GM18502 (cell line): ENCODE data around the gene RBM26.
"Not testable (repeated sequence)": the region's sequence is repeated elsewhere in the genome, so short reads cannot be mapped to it uniquely, and the experiment has no call there.

Experiments used
- ATAC-seq: cut with Tn5 transposase; IDR thresholded peaks from one replicate; pipeline ENCODE4 v1.9.1; 2021; ENCODE audit warnings: mild to moderate bottlenecking; ENCODE audit not compliant: unreplicated experiment, poor library complexity

RBM26 gene

DNA sequence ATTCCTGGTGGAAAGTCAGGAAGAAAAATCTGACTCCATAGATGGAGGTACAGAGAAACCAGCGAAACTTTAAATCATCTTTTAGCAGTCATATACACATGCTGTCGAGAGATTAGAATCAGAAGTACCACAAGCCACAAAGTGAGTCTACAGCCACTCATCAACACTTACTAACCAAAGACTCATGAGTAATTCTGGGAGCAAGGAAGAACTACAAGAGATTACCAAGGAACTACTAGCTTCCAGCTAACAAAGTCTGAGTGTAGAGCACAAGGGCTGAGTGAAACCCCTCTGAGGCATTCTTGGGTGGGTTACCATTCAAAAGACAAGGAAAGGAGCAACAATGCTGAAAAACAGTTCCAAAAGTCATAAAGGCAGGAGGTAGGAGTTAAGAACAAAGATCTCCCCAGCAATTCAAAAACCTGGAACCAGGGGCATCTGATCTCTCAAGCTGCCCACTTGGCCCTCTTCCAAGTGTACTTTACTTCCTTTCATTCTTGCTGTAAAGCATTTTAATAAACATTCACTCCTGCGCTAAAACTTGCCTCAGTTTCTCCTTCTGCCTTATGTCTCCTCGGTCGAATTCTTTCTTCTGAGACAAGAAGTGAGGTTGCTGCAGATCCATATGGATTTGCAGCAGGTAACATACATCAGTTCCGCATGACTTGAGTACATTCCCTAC lies 13.0 kb downstream of the RBM26 start:
- ATAC-seq, result peak; percentile 76

DNA sequence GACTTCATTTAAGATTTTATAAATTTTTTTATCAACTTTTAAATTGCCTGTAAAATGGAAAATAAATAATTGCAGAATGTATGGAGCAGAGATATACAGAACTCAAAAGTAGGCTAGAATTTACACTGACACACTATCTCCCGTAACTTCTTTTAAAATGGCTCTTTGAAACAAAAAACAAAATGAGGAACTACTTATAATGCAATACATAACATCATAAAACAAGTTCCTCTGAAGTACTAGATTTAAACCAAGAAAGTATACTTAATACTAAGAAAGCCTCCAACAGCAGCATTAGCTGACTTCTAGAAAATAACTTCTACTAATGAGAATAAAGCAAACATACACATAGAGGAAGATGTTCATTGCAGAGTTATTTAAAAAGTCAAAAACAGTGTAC lies 17.0 kb downstream of the RBM26 start:
- ATAC-seq, result no peak

DNA sequence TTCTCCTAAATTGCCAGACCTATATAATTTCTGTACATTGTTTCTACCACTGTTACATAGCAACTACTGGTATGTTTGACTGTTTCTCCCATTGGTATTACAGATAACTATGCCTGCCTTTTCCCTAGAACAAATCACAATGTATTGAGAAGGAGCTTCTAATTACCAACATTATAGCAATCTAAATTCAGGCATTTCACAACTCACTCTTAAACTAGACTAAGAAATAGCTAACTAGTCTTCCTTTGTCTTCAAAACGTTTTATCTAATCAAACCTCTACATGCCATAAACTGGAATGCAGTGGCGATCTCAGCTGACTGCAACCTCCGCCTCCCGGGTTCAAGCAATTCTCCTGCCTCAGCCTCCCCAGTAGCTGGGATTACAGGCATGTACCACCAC lies 18.2 kb downstream of the RBM26 start:
- no peak for ATAC-seq

DNA sequence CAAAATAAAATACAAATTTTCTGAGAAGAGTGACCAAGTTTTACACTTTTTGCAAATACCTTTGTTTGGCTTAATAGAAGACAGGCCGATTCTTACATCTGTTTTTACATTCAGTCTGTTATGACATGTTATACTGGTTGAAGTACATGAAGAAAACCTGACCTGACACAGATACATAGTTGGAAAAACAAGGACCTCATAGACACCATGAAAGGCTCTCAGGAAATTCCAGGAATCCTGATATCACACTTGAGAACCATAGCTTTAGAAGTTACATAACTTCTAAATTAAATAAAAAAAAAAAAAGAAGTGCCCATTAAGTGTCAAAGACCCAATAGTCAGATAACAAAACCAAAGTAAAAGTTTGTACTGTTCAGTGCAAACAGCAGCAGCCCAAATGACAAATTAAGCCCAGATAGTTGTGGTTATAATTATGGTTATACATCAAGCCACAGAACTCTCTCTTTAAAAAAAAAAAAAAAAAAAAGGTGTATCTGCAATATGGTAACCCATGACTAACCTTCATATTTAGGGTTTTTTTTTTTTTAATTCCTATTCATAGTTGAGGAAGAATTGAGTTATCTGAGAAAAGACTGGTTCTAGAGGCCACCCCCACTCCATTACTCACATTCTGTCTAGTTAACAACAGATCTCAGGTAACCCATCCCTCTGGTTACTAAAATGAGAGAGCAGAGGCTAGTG lies 19.8 kb downstream of the RBM26 start:
- ATAC-seq, result peak; percentile 20

DNA sequence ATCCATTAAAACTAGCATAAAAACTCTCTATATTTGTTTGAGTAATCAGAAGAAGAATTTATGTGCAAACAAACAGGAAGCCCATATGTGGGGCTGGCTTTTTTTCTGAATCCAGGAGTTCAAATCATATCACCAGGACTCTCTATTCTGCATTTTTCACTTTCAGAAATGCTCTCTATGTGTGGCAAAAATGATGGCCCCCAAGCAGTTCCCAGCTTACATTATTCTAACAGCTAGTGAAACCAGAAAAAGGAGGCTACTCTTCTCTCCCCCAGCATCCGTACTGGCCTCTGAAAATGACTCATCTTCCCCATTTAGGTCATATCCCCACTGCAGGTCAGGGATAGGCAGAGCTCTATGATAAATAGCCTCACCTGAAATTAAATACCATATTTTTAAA lies 20.4 kb downstream of the RBM26 start:
- peak; percentile 94 for ATAC-seq

DNA sequence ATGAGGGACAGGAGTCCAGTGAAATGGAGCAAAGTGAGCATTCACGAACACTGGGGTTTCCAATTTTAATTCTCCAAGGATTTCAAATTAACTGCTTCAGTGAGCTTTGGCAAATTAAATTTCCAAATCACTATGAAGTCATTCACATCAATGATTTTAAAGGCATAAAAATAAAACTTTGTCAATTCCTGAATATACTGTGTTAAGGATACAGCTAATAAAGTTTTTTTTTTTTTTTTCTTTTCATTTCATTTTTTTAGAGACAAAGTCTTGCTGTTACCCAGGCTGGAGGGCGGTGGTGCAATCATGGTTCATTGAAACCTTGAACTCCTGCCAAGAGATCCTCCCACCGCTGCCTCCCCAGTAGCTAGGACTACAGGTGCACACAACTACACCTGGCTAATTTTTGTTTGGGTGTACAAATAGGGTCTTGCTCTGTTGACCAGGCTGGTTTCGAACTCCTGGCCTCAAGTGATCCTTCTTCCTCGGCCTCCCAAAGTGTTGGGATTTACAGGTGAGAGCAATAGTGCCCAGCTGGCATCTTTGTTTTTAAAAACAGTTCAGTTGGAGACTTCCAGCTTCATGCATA lies 21.9 kb downstream of the RBM26 start:
- no peak for ATAC-seq

DNA sequence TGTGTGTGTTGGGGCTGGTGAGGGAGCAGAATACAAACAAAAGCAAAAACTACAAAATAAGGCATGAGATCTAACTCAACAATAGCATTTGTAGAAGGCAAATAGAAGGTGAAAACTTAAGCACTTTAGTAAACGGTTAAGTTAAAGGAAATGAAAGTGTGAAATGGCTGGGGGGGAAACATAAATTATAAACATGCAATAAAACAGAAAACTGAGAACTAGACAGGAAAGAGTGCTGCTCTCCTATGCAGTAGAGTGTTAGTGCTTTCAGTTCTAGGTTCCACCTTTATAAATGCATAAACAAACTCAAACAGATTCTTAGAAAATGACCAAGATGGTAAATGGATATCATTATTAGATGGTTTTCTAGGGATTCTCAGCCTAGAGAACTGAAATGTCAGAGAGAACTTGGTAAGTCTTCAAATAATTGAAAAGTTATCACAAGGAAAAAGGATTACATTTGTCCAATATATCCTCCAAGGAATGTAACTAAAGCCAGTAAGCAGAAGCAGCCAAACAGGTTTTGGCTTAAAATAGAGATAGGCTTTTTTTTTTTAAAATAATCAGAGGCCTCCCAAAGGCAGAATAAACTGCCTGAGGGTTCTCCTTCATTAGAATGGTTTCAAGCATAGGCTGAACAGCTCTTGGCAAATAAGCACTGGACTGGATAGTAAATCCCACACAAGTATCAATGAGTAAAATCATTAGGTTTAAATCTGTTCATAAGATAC lies 23.3 kb downstream of the RBM26 start:
- ATAC-seq, result peak; percentile 39

DNA sequence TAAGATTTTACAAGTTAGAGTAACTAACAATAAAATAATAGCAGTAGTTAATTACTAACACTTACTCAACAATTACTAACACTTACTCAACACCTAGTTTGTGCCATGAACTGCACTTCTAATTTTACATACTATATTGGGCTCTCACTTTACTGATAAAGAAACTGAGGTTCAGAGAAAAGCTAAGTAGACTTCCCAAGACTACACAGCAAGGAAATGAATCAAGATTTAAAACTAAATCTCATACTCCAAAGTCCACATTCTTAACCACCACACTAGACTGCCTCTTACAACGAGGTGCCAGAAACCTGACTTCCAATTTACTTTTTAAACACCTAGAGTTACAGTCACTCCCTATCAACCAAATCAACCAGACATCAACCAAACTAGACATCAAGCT lies 25.1 kb downstream of the RBM26 start:
- no peak for ATAC-seq

DNA sequence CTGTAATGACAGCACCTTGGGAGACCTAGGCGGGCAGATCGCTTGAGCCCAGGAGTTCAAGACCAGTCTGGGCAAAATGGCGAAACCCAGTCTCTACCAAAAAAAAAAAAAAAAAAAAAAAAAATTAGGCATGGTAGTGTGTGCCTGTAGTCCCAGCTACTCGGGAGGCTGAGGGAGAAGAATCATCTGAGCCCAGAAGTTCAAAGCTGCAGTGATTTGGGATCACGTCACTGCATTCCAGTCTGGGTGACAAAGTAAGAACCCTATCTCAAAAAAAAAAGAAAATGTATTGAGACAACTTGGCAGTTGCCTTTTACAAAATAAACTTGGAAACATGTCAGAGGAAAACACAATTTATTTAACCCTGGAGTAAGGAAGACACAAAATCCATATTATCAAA lies 26.8 kb downstream of the RBM26 start:
- ATAC-seq, result no peak

DNA sequence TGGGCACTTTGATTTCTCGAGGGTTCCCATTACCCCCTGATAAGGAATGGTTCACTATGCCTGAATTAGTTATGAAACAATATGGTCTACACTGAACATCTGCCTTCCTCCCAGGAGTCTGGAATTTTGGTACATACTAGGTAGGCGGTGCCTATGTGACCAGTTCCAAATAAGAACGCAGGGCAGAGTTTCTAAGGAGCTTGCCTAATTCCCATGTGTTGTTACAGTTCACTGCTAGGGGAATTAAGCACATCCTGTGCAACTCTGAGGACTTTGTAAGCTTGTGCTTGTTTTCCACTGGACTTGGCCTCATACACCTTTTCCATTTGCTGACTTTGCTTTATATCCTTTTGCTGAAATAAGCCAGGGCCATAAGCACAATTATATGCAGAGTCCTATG lies 29.2 kb downstream of the RBM26 start:
- ATAC-seq, result no peak

DNA sequence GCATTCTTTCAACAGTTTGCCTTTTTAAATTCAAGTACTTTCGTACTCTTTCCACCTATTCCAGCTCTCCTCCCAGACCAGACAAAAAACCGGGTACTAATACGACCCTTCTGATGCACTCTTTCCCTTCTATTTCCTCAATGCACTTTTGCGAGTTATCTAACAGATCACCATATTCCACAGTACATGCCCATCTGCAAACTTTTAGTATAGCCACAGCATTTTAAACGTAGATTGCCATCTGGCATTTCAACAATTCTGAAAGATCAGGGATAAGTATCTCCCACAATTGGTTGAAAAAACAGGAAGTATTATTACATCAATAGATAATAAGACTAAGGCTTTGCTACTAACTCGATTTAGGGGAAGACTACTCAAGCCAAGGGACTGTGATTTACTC lies 31.5 kb downstream of the RBM26 start:
- ATAC-seq, result no peak

DNA sequence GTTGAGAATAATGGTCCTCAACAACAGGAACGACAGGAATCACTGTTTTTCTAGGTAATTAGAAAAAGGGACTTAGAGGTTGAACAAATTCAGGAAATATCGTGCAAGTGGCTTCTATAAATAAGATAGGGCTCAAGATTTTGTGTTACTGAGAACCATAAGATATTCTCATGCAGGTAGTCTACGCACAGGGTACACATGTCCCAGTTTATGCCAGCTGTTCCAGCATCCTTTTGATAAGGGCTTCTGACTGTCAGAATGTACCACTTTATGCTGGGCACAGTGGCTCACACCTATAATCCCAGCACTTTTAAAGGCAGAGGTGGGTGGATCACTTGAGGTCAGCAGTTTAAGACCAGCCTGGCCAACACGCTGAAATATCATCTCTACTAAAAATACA lies 32.1 kb downstream of the RBM26 start:
- ATAC-seq, result no peak

DNA sequence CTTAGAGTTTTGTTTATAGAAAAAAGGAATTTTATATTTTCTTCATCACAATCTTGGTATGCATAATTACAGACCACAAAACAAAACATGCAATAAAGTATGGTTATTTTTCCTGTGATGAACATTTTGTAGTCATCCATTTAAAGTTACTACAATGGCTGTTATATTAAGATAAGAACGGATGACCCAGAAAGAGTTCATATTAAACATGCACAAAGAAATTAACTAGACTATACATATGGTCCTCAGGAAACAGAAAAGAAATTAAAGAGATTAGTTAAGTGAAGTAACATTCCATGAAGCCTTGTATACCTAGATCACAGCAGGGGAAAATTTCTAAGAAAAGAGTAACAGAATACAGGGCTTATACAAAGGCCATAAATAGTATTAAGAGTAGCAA lies 36.8 kb downstream of the RBM26 start:
- no peak for ATAC-seq

DNA sequence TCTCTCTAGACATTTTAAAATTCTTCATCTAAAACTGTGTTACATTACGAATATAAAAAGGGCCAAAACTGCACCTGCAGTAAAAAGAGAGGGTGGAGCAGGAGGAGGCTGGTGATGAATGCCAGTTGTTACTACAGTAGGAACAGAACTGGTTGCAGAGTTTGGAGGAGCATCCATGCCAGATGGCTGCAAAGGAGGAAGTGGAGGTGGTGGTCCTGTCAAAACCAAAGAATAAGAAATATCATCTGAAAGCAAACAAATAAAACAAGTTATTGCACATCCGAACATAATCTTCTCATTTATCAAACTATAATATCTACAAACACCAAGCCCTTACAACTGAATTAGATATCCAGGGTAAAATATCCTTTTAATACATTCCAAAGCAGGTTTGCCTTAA lies 40.1 kb downstream of the RBM26 start:
- ATAC-seq, result no peak

DNA sequence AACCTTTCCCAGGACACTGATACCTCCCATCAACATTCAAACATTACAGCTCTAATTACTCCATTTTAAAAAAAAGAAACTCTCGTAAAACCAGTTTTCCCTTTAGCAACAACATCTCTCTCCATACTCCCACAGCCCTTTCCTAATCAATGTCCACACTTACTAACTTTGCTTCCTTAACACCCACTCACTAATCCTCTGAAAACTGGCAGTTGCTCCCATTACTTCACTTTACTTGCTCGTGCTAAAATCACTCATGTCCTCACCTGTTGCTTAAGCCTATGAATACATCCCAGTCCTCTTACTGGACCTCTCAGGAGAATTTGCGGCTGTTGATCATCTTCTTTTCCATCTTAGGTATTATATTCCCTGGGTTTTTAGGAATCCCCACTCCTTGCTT lies 44.8 kb downstream of the RBM26 start:
- no peak for ATAC-seq

DNA sequence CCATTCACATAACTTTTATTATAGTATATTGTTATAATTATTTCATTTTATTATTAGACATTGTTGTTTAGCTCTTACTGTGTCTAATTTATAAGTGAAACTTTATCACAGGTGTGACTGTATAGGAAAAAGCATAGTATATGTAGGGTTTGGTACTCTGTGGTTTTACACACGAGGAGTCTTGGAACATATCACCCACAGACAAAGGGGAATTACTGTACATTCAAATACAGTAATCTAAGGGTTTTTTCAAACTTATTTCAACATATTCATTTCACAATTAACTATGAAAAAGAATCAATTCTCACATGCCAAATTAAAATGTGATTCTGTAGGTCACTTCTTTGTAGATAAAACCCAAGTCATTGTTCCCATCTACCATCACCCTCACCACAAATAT lies 46.0 kb downstream of the RBM26 start:
- ATAC-seq, result peak; percentile 81

DNA sequence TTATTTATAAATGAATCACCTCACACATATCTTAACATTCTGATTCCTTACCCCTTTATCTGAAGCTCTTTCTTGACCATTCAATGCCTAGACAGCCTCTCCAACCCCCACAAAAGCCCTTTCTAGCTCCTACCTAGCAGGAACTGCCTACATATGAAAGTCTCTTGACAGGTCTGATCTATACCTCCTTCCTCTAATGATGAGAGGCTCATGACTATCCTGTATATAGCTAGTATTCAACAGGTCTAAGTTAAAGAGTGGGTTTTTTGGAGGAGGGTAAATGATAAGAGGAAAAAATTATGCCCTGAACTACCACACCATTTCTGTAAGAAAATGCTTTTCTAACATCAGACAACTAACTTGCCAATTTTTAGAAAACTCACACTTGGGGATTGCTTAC lies 47.0 kb downstream of the RBM26 start:
- ATAC-seq, result no peak

DNA sequence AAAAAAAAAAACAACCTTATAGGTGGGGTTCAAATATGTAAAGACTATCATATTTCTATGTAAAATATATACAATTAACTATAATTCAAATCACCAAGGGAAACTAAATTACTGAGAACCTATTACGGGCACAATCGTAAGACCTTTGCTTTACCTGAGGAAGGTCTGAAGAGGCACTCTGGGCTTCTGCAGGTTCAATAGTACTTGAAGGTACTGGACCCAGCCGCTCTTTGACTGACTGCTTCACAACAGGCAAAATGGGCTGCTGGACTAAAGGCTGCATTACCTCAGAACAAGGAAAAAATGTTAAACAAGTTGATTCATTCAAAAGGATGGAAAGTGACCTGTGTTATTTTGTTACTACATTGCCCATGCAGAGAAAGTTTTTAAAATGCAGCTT lies 51.8 kb downstream of the RBM26 start:
- ATAC-seq, result no peak

DNA sequence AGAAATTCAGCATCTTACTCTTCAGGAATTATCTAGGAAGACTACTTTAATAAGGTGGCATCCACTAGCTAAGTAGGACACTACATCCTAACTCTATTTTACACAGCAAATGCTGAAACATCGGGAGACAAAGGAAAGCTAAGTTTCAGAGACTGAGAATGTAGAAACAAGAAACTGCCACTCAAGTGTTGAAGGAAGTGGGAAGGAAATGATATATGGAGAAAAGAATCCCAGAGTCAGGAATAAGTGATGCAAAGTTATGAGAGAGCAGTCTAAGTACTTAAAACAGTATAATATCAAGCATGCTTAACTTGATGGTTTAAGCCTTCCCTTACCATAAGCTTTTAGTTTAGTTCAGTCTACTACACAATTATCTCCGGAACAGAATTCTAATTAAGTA lies 52.4 kb downstream of the RBM26 start:
- ATAC-seq, result no peak

DNA sequence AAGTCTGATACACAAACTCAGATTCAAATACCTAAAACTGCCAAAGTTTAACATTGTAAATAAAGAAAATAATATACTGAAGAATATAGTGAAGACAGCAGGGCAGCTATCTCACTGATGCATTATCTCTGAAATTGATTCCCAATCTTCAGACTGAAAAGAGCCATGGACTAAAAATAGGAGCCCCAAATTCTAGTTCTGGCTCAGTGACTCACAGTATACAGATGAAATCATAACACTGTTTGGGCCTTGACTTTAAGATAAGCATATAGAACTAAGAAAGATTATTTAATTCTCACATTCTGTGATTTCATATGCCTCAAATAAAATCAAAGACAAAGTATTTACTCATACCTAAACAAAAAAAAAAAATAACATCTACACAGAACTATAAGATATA lies 53.9 kb downstream of the RBM26 start:
- no peak for ATAC-seq

DNA sequence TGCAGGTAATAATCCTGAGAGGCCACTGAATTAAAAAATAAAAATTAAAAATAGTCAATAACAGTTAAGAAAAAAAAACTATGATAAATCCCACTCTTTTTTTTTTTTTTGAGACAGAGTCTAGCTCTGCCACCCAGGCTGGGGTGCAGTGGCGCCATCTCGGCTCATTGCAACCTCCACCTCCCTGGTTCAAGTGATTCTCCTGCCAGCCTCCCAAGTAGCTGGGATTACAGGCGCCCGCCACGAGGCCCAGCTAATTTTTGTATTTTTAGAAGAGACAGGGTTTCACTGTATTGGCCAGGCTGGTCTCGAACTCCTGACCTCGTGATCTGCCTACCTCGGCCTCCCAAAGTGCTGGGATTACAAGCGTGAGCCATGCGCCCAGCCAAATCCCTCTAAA lies 56.4 kb downstream of the RBM26 start:
- ATAC-seq, result not testable (repeated sequence)
